Fibroblast of lung (primary cell): ENCODE data around the gene AP3S1. TPM values are rescaled to one million over a fixed set of nuclear protein-coding genes. Genes with fewer than 3 reads are reported as not detected.

Experiments used
- DNase-seq, 2 donors: peaks; one replicate each; pipeline versions ENCODE4 v3.0.0 to v3.0.0-alpha.2; 2010; ENCODE audit warnings: low read depth in 2 of 2
- H2AFZ ChIP-seq: 2 replicates; pipeline ENCODE4 v1.5.1; 2012; ENCODE audit warnings: low read length, control low read depth, inconsistent platforms
- H3K27ac ChIP-seq: 2 replicates; pipeline ENCODE4 v1.5.1; 2011; ENCODE audit warnings: low read length, control low read depth; ENCODE audit not compliant: insufficient read depth
- H3K27me3 ChIP-seq: 2 replicates; pipeline ENCODE4 v1.5.1; 2011; ENCODE audit warnings: mild to moderate bottlenecking, low read length; ENCODE audit not compliant: control insufficient read depth, insufficient read depth
- H3K36me3 ChIP-seq: 2 replicates; pipeline ENCODE4 v1.5.1; 2011; ENCODE audit warnings: low read length; ENCODE audit not compliant: control insufficient read depth, insufficient read depth
- H3K4me1 ChIP-seq: 2 replicates; pipeline ENCODE4 v1.5.1; 2011; ENCODE audit warnings: low read length; ENCODE audit not compliant: control insufficient read depth, insufficient read depth; ENCODE audit errors: extremely low read depth
- H3K4me2 ChIP-seq: 2 replicates; pipeline ENCODE4 v1.5.1; 2011; ENCODE audit warnings: low read length, control low read depth; ENCODE audit not compliant: insufficient read depth; ENCODE audit errors: extremely low read depth
- H3K4me3 ChIP-seq, 4 experiments: fragments of 200-600 bp in 1 of 4; sonication (generic) in 1 of 4; replicated peaks in 1 of 4; 2 replicates each; pipeline ENCODE4 v1.5.1; 2011 to 2016; ENCODE audit warnings: low read length in 4 of 4, low read depth in 3 of 4, mild to moderate bottlenecking in 3 of 4, control low read depth in 2 of 4, inconsistent platforms in 1 of 4, mixed read lengths in 1 of 4; ENCODE audit not compliant: insufficient read depth in 1 of 4; ENCODE audit errors: control extremely low read depth in 1 of 4
- H3K79me2 ChIP-seq: 2 replicates; pipeline ENCODE4 v1.5.1; 2012; ENCODE audit warnings: mild to moderate bottlenecking, low read length, inconsistent platforms; ENCODE audit not compliant: control insufficient read depth, insufficient read depth
- H3K9ac ChIP-seq: 2 replicates; pipeline ENCODE4 v1.5.1; 2011; ENCODE audit warnings: mild to moderate bottlenecking, low read length, control low read depth; ENCODE audit not compliant: insufficient read depth
- H3K9me3 ChIP-seq: 2 replicates; pipeline ENCODE4 v1.5.1; 2012; ENCODE audit warnings: low read depth, low read length; ENCODE audit not compliant: control insufficient read depth, insufficient read depth
- H4K20me1 ChIP-seq: 2 replicates; pipeline ENCODE4 v1.5.1; 2011; ENCODE audit warnings: low read length; ENCODE audit not compliant: control insufficient read depth, insufficient read depth; ENCODE audit errors: extremely low read depth
- EZH2 ChIP-seq: IDR thresholded peaks from 2 replicates; pipeline ENCODE4 v1.5.1; 2012; ENCODE audit warnings: low read length, control low read depth, mild to moderate bottlenecking; ENCODE audit errors: missing control alignments
- polyA plus RNA-seq, 2 donors: library from polyadenylated mRNA; depleted of rRNA in 1 of 2; stranded (reverse) in 1 of 2; unstranded in 1 of 2; fragments of >200 nt; gene quantifications; 2 replicates each; pipeline ENCODE4 v1.2.1, GENCODE V29; 2011 to 2012; ENCODE audit warnings: missing spikeins in 1 of 2
- total RNA-seq: library from RNA; depleted of rRNA; stranded (reverse); fragments of >200 nt; gene quantifications from 2 replicates; pipeline ENCODE4 v1.2.1, GENCODE V29; 2014
- TF ChIP-seq, protein P1 (sequence below), 2 donors: IDR thresholded peaks in 1 of 2; conservative IDR thresholded peaks in 1 of 2; 1 replicate in 1 of 2; 2 replicates in 1 of 2; pipeline ENCODE4 v1.5.1; 2011 to 2012; ENCODE audit warnings: low read length in 2 of 2, control low read depth in 1 of 2, inconsistent platforms in 1 of 2, low read depth in 1 of 2, mild to moderate bottlenecking in 1 of 2

AP3S1 gene
- total and polyA plus RNA-seq, 2 donors (not counting 1 experiment from before 2014, with no cell fraction given) = 86.7 to 165 TPM

DNA sequence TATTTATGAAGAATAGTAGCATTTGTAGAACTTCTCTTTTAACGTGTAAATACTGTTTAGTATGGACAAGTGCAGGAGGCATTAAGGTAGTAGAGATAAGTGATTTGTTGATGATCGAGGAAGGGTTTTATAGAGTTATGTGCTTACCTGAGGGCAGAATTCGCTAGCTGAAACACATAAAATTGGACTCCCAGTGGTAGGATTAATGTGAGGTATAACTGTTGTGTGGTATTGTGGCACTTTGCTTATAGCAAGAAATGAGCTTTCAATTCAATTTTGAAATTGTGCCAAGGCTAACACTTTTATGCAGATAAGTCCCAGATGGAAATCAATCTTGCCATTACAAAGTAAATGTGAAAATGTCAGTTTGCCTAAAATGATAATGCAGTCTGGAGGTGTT lies 1.2 kb downstream of the AP3S1 start:
- Histone ChIP-seq H2AFZ (no peak overlapping the region), H3K4me2 (peak overlapping the region; percentile 61), H3K4me3 (peak overlapping the region; percentile 75 to 95 (median 87)), H3K9ac (no peak overlapping the region), H3K9me3 (no peaks in the 10 kb centered on the region), H3K27ac (no peak overlapping the region), H3K79me2 (peaks cover 77% of the 10 kb centered on the region), H3K27me3 (no peaks in the 10 kb centered on the region), H3K4me1 (peaks cover 7% of the 10 kb centered on the region), H3K36me3 (no peaks in the 10 kb centered on the region), H4K20me1 (peaks cover 2% of the 10 kb centered on the region)
- DNase-seq = peak in 1 of 2 donors; percentile 11
- no peak for TF ChIP-seq EZH2
- TF ChIP-seq, protein P1, sequence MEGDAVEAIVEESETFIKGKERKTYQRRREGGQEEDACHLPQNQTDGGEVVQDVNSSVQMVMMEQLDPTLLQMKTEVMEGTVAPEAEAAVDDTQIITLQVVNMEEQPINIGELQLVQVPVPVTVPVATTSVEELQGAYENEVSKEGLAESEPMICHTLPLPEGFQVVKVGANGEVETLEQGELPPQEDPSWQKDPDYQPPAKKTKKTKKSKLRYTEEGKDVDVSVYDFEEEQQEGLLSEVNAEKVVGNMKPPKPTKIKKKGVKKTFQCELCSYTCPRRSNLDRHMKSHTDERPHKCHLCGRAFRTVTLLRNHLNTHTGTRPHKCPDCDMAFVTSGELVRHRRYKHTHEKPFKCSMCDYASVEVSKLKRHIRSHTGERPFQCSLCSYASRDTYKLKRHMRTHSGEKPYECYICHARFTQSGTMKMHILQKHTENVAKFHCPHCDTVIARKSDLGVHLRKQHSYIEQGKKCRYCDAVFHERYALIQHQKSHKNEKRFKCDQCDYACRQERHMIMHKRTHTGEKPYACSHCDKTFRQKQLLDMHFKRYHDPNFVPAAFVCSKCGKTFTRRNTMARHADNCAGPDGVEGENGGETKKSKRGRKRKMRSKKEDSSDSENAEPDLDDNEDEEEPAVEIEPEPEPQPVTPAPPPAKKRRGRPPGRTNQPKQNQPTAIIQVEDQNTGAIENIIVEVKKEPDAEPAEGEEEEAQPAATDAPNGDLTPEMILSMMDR (conservative IDR thresholded peaks at IDR 0.05 in 1 of 2, IDR thresholded peaks at IDR 0.05 in 1 of 2; ENCODE audit: low read depth in 1 of 2, low read length in 2 of 2) = no peak

DNA sequence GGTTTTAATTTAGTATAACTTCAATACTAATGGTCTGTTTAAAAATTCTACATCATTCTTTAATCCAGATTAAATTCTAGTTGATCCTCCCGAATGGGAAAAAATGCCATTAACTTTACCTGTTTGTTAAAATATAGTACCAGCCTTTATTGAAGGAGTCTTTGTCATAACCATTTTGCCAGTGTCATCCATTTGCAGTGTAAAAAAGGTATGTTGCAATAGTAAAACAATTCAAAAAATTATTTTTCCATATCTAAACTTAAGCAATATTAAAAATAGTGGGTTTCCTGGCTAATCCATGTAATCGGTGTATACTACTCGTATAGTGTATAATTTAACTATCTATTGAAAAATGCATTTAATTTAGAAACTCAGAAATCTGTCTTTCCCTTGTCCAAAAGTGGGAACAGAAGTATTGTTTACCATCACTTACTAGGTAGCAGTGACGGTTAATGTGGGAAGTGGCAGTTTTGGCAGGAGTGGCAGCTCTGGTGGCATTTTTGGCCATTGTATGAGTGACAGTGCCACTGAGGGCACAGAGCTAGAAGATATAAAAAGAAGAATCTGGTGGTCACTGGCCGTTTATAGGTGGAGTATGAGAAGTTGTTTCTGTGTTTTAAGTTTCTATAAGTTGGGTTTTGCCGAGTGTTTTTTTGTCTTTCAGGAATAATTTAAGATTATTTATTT lies 1.9 kb downstream of the AP3S1 start:
- H3K9ac ChIP-seq = no peak overlapping the region

DNA sequence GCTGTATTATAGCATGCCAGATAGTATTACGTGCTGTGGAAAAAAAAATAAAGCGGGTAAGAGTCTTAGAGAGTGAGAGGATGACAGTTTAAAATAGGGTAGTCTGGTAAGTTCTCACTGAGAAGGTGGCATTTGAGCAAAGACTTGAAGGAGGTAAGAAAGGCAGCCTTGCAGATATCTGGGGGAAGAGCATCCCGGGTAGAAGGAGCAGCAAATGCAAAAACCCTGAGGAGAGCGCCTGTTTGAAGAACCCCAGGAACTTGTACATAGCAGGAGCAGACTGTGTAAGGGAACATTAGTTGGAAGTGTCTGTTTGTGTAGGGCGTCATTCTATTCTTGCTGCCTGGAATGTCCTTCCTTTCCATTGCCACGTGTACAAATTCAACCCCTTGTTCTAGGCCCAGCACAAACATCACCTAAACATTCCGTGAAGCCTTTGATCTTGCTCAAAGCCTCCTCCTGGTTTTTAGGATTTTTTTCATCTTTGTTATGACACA lies 2.6 kb downstream of the AP3S1 start:
- Histone ChIP-seq H4K20me1 (no peaks in the 10 kb centered on the region), H3K36me3 (no peaks in the 10 kb centered on the region), H3K79me2 (peaks cover 72% of the 10 kb centered on the region), H3K27ac (no peak overlapping the region), H2AFZ (no peak overlapping the region), H3K27me3 (no peaks in the 10 kb centered on the region), H3K4me2 (peak overlapping the region; percentile 11), H3K4me3 (peak overlapping the region in 1 of 4 experiments; percentile 93), H3K9ac (no peak overlapping the region), H3K4me1 (peaks cover 6% of the 10 kb centered on the region), H3K9me3 (no peaks in the 10 kb centered on the region)
- DNase-seq = no peak
- TF ChIP-seq, protein P1 (conservative IDR thresholded peaks at IDR 0.05 in 1 of 2, IDR thresholded peaks at IDR 0.05 in 1 of 2; ENCODE audit: low read depth in 1 of 2, low read length in 2 of 2) = no peak
- no peak for TF ChIP-seq EZH2

More for the DNA sequence above, 1.9 kb downstream of the AP3S1 start:
- no peak for DNase-seq
- H3K4me1 ChIP-seq = peaks cover 7% of the 10 kb centered on the region
- H3K36me3 ChIP-seq = no peaks in the 10 kb centered on the region
- peaks cover under 1% of the 10 kb centered on the region for H4K20me1 ChIP-seq
- no peak for TF ChIP-seq EZH2
- TF ChIP-seq, protein P1 (conservative IDR thresholded peaks at IDR 0.05 in 1 of 2, IDR thresholded peaks at IDR 0.05 in 1 of 2; ENCODE audit: low read depth in 1 of 2, low read length in 2 of 2) = no peak
- peak overlapping the region; percentile 61 for H3K4me2 ChIP-seq
- H3K4me3 ChIP-seq = peak overlapping the region in 3 of 4 experiments; percentile 75 to 93 (median 81)
- peaks cover 75% of the 10 kb centered on the region for H3K79me2 ChIP-seq
- no peak overlapping the region for H2AFZ ChIP-seq
- no peaks in the 10 kb centered on the region for H3K27me3 ChIP-seq
- H3K27ac ChIP-seq = no peak overlapping the region
- no peaks in the 10 kb centered on the region for H3K9me3 ChIP-seq
